OCI-M2 (cell line): ENCODE data around the gene KLHL29.

Experiments
- DNase-seq: peaks from one replicate; lab custom pipeline; 2025; ENCODE audit not compliant: unreplicated experiment; lab: John Stamatoyannopoulos, UW

The KLHL29 gene

GRCh38 chr2:23544589-23545295 lies 159.8 kb downstream of the KLHL29 start:
- DNase-seq = no peak

GRCh38 chr2:23545396-23545795 lies 160.4 kb downstream of the KLHL29 start:
- no peak for DNase-seq

- no peak for DNase-seq
Measured at GRCh38 chr2:23545811-23546210, 160.8 kb downstream of the KLHL29 start.

GRCh38 chr2:23546913-23547312 lies 161.9 kb downstream of the KLHL29 start:
- no peak for DNase-seq

GRCh38 chr2:23547725-23548124 lies 162.7 kb downstream of the KLHL29 start:
- DNase-seq = no peak

GRCh38 chr2:23548143-23548769 lies 163.3 kb downstream of the KLHL29 start:
- DNase-seq = no peak

- DNase-seq = no peak
Measured at GRCh38 chr2:23549051-23549450, 164.1 kb downstream of the KLHL29 start.

GRCh38 chr2:23549821-23550530 lies 165.0 kb downstream of the KLHL29 start:
- DNase-seq = no peak

GRCh38 chr2:23550553-23550952 lies 165.6 kb downstream of the KLHL29 start:
- no peak for DNase-seq

GRCh38 chr2:23551875-23552274 lies 166.9 kb downstream of the KLHL29 start:
- no peak for DNase-seq

GRCh38 chr2:23553561-23553960 lies 168.6 kb downstream of the KLHL29 start:
- DNase-seq = no peak

GRCh38 chr2:23554054-23554697 lies 169.2 kb downstream of the KLHL29 start:
- no peak for DNase-seq

- no peak for DNase-seq
Measured at GRCh38 chr2:23555944-23556343, 171.0 kb downstream of the KLHL29 start.

GRCh38 chr2:23556929-23557328 lies 171.9 kb downstream of the KLHL29 start:
- no peak for DNase-seq

GRCh38 chr2:23557455-23557854 lies 172.5 kb downstream of the KLHL29 start:
- DNase-seq = no peak

- DNase-seq = no peak
Measured at GRCh38 chr2:23559561-23560239, 174.7 kb downstream of the KLHL29 start.

GRCh38 chr2:23561088-23561487 lies 176.1 kb downstream of the KLHL29 start:
- no peak for DNase-seq

- no peak for DNase-seq
Measured at GRCh38 chr2:23561544-23561943, 176.6 kb downstream of the KLHL29 start.

GRCh38 chr2:23562143-23562542 lies 177.2 kb downstream of the KLHL29 start:
- DNase-seq = no peak

GRCh38 chr2:23563151-23563550 lies 178.2 kb downstream of the KLHL29 start:
- DNase-seq = no peak
